Measurements from ENCODE around the gene KIAA1671.
A peak's percentile ranks its signal among the peaks of the same experiment; 100 is the strongest.

DNA sequence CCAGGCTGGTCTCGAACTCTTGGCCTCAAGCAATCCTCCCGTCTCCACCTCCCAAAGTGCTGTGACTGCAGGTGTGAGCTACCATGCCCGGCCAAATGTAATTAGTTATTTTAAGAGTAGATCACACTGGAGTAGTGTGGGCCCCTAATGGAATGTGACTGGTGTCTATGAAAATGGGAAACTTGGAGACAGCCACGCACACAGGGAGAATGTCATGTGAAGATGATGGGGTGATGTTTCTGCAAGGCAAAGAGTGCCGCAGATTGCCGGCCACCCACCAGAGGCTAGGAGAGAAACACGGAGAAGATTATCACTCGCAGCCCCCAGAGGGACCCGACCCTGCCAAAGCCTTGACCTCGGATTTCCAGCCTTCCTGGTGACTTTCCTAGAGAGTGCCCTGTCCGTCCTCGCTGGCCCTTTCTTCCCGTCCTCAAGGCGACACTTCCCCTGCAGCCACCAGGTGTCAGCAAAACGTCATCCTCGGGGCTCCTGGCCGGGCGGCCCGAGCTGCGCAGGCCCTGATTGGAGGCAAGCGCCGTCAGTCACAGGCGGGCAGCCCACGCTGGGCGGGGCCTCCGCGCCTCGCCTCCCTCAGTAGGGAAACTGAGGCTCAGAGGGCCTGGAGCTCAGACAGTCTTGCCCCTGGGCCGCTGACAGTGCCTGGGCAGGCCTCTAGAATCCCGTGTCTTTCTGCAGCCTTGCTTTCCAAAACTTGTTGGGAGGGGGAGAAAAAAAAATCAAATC lies 283.2 kb downstream of the KIAA1671 start:
- TF ChIP-seq CTCF (IDR thresholded peaks at IDR 0.05; ENCODE audit: poor library complexity, severe bottlenecking) = peak; percentile 82
- no peak for TF ChIP-seq REST (IDR thresholded peaks at IDR 0.05; ENCODE audit: borderline replicate concordance)
- TF ChIP-seq EP300 (conservative IDR thresholded peaks at IDR 0.05; ENCODE audit: poor library complexity, severe bottlenecking) = no peak
- peak; percentile 79 for TF ChIP-seq RAD21 (conservative IDR thresholded peaks at IDR 0.05)
- peak; percentile 80 for TF ChIP-seq SMC3 (conservative IDR thresholded peaks at IDR 0.05; ENCODE audit: poor library complexity)
- no peak for TF ChIP-seq POLR2AphosphoS5 (IDR thresholded peaks at IDR 0.05)
- TF ChIP-seq EZH2 (IDR thresholded peaks at IDR 0.05; ENCODE audit: borderline replicate concordance, insufficient read depth, low read length, poor library complexity, severe bottlenecking) = no peak
- no peak for TF ChIP-seq TAF1 (IDR thresholded peaks at IDR 0.05; ENCODE audit: low read depth)
